GM23338 (cell line): Measurements from ENCODE around the gene SASH1. TPM values are rescaled to one million over a fixed set of nuclear protein-coding genes. Genes with fewer than 3 reads are reported as not detected.
A peak's percentile ranks its signal among the peaks of the same experiment; 100 is the strongest.

Experiments
- ATAC-seq: fragments of 200-7000 bp; cut with Tn5 transposase; 3 replicates; pipeline ENCODE4 v1.9.1; 2020
- DNase-seq: peaks from one replicate; pipeline ENCODE4 v3.0.0-alpha.2; 2015; ENCODE audit warnings: low spot score
- H2AFZ ChIP-seq: fragments of 200-600 bp; sonication (generic); 2 replicates; pipeline ENCODE4 v1.8.0; 2016; ENCODE audit warnings: antibody characterized with exemption, mild to moderate bottlenecking, moderate library complexity
- H3F3A ChIP-seq: fragments of 200-600 bp; sonication (generic); replicated peaks from 2 replicates; pipeline ENCODE4 v1.8.0; 2017; ENCODE audit warnings: antibody characterized with exemption, mixed run types, low read depth
- H3K27ac ChIP-seq: fragments of 200-600 bp; sonication (generic); 2 replicates; pipeline ENCODE4 v1.6.1; 2016; ENCODE audit warnings: low read depth
- H3K27me3 ChIP-seq: fragments of 200-600 bp; sonication (generic); 2 replicates; pipeline ENCODE4 v1.8.0; 2016; ENCODE audit warnings: mild to moderate bottlenecking, mixed run types, moderate library complexity; ENCODE audit not compliant: insufficient read depth
- H3K36me3 ChIP-seq: fragments of 200-600 bp; sonication (generic); 2 replicates; pipeline ENCODE4 v1.8.0; 2016; ENCODE audit warnings: mild to moderate bottlenecking; ENCODE audit not compliant: insufficient read depth
- H3K4me1 ChIP-seq: fragments of 200-600 bp; sonication (generic); 2 replicates; pipeline ENCODE4 v1.8.0; 2016; ENCODE audit warnings: mild to moderate bottlenecking, moderate library complexity; ENCODE audit not compliant: insufficient read depth
- H3K4me2 ChIP-seq: fragments of 200-600 bp; sonication (generic); 2 replicates; pipeline ENCODE4 v1.7.1; 2017; ENCODE audit warnings: mixed run types
- H3K4me3 ChIP-seq: fragments of 200-600 bp; sonication (generic); 2 replicates; pipeline ENCODE4 v1.6.1; 2016; ENCODE audit warnings: mixed run types
- H3K79me2 ChIP-seq: fragments of 200-600 bp; sonication (generic); replicated peaks from 2 replicates; pipeline ENCODE4 v1.8.0; 2017; ENCODE audit warnings: mild to moderate bottlenecking; ENCODE audit not compliant: insufficient read depth
- H3K9me2 ChIP-seq: fragments of 200-600 bp; sonication (generic); 2 replicates; pipeline ENCODE4 v1.8.0; 2017; ENCODE audit not compliant: insufficient read depth
- H4K20me1 ChIP-seq: fragments of 200-600 bp; sonication (generic); replicated peaks from 2 replicates; pipeline ENCODE4 v1.8.0; 2017; ENCODE audit warnings: mild to moderate bottlenecking; ENCODE audit not compliant: insufficient read depth
- H3K27ac Mint-ChIP-seq: 2 replicates; pipeline ENCODE4 v1.8.0; 2020; ENCODE audit warnings: inconsistent platforms, mild to moderate bottlenecking, moderate library complexity, mixed read lengths
- H3K27me3 Mint-ChIP-seq: 3 replicates; pipeline ENCODE4 v1.8.0; 2022; ENCODE audit warnings: low read depth, mild to moderate bottlenecking, moderate library complexity, mixed read lengths, inconsistent platforms; ENCODE audit not compliant: insufficient read depth, poor library complexity
- H3K36me3 Mint-ChIP-seq: 3 replicates; pipeline ENCODE4 v1.8.0; 2021; ENCODE audit warnings: low read depth, mild to moderate bottlenecking, inconsistent platforms, moderate library complexity, mixed read lengths
- H3K4me1 Mint-ChIP-seq: 3 replicates; pipeline ENCODE4 v1.8.0; 2020; ENCODE audit warnings: mild to moderate bottlenecking, inconsistent platforms, mixed read lengths
- H3K4me3 Mint-ChIP-seq: 3 replicates; pipeline ENCODE4 v1.8.0; 2021; ENCODE audit warnings: moderate library complexity, mild to moderate bottlenecking, inconsistent platforms, mixed read lengths
- H3K9me3 Mint-ChIP-seq: 3 replicates; pipeline ENCODE4 v1.8.0; 2020; ENCODE audit warnings: moderate library complexity, mild to moderate bottlenecking, inconsistent platforms, mixed read lengths
- CREB1 ChIP-seq: fragments of 250-450 bp; sonication (Bioruptor Pico); IDR thresholded peaks from 2 replicates; pipeline ENCODE4 v1.5.0; 2020; ENCODE audit warnings: low read depth, mild to moderate bottlenecking, moderate library complexity
- EZH2 ChIP-seq: fragments of 200-600 bp; sonication (generic); IDR thresholded peaks from one replicate; pipeline ENCODE4 v1.8.0; 2017; ENCODE audit warnings: antibody characterized with exemption, mild to moderate bottlenecking, low read depth; ENCODE audit not compliant: unreplicated experiment
- EZH2phosphoT487 ChIP-seq: fragments of 200-600 bp; sonication (generic); IDR thresholded peaks from one replicate; pipeline ENCODE4 v1.8.1; 2018; ENCODE audit warnings: antibody characterized with exemption; ENCODE audit not compliant: unreplicated experiment
- JUNB ChIP-seq: IDR thresholded peaks from one replicate; pipeline ENCODE4 v1.6.1; 2016; ENCODE audit warnings: antibody characterized with exemption; ENCODE audit not compliant: unreplicated experiment
- NANOG ChIP-seq: IDR thresholded peaks from 2 replicates; pipeline ENCODE4 v1.6.1; 2016; ENCODE audit warnings: antibody characterized with exemption, borderline replicate concordance
- POLR2AphosphoS5 ChIP-seq: IDR thresholded peaks from 2 replicates; pipeline ENCODE4 v1.6.1; 2016; ENCODE audit warnings: antibody characterized with exemption, low read depth
- STAT1 ChIP-seq: IDR thresholded peaks from one replicate; pipeline ENCODE4 v1.6.1; 2016; ENCODE audit warnings: antibody characterized with exemption; ENCODE audit not compliant: unreplicated experiment
- ZNF114 ChIP-seq: fragments of 250-450 bp; sonication (Bioruptor Pico); IDR thresholded peaks from 2 replicates; pipeline ENCODE4 v1.5.0; 2020; ENCODE audit warnings: mild to moderate bottlenecking, moderate library complexity
- ZNF331 ChIP-seq: fragments of 250-450 bp; sonication (Bioruptor Pico); IDR thresholded peaks from 2 replicates; pipeline ENCODE4 v1.5.0; 2020; ENCODE audit warnings: low read depth, mild to moderate bottlenecking, moderate library complexity
- polyA plus RNA-seq: library from polyadenylated mRNA; unstranded; fragments of >200 nt; fragmentation: Nextera tagmentation; extraction: Ambion mirVana; gene quantifications from 2 replicates; pipeline ENCODE4 v1.2.1, GENCODE V29; 2016
- total RNA-seq: library from RNA; depleted of rRNA; stranded (reverse); fragments of >200 nt; shearing (Covaris generic); gene quantifications from 2 replicates; pipeline ENCODE4 v1.2.3, GENCODE V29; 2014
- TF ChIP-seq, protein P1 (sequence below): IDR thresholded peaks from one replicate; pipeline ENCODE4 v1.6.1; 2018; ENCODE audit warnings: antibody characterized with exemption; ENCODE audit not compliant: unreplicated experiment
- TF ChIP-seq, protein P2 (sequence below): IDR thresholded peaks from 2 replicates; pipeline ENCODE4 v1.6.1; 2016; ENCODE audit warnings: antibody characterized with exemption
- TF ChIP-seq, protein P3 (sequence below), 2 experiments: fragments of 200-600 bp in 1 of 2; sonication (generic) in 1 of 2; conservative IDR thresholded peaks; 2 replicates each; pipeline versions ENCODE4 v1.5.1 to v1.6.1; 2016 to 2017; ENCODE audit warnings: antibody characterized with exemption in 2 of 2, low read depth in 2 of 2, mild to moderate bottlenecking in 2 of 2, moderate library complexity in 1 of 2
- TF ChIP-seq, protein P4 (sequence below): fragments of 250-450 bp; sonication (Bioruptor Pico); IDR thresholded peaks from 2 replicates; pipeline ENCODE4 v1.5.0; 2020; ENCODE audit warnings: mild to moderate bottlenecking, moderate library complexity

The SASH1 gene
- total and polyA plus RNA-seq, 2 experiments from 2014 or later, result 8.2 to 30.2 TPM

DNA sequence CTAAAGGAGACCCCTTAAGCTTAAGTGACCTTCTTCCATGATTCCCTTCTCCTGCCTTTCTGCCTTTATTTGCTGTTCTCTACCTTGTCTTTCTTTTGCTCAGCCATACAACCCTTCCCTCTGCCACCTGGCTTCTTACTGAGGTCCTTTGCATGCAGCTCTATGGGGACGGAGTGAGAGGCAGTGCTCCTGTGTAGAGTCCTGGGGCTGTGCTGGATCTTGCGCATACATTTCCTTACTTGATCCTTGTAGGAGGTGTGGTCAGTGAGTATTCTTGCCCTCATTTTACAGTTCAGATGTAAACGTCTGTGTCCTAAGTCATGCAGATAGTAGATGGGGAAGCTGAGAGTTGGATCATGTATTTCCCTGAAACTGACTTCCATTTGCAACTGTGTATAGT, 5.7 kb downstream of the SASH1 start:
- H3K36me3 Mint-ChIP-seq, result peaks cover 6% of the 10 kb centered on the region; the same call in 2 of the 3 replicates
- ATAC-seq, result peak; percentile 73
- Histone ChIP-seq H3K27ac (no peak overlapping the region), H3K9me2 (no peaks in the 10 kb centered on the region), H3K36me3 (no peaks in the 10 kb centered on the region), H3K4me2 (peak overlapping the region; percentile 63), H3K79me2 (peaks cover 77% of the 10 kb centered on the region), H3K27me3 (peaks cover 10% of the 10 kb centered on the region; the same call in 1 of the 2 replicates), H3K4me3 (peak overlapping the region; percentile 31), H3F3A (no peaks in the 10 kb centered on the region), H2AFZ (no peak overlapping the region), H3K4me1 (peaks cover 69% of the 10 kb centered on the region), H4K20me1 (no peaks in the 10 kb centered on the region)
- peak overlapping the region; percentile 24 for H3K4me3 Mint-ChIP-seq
- H3K27ac Mint-ChIP-seq, result peak overlapping the region; percentile 50
- TF ChIP-seq, protein P1, sequence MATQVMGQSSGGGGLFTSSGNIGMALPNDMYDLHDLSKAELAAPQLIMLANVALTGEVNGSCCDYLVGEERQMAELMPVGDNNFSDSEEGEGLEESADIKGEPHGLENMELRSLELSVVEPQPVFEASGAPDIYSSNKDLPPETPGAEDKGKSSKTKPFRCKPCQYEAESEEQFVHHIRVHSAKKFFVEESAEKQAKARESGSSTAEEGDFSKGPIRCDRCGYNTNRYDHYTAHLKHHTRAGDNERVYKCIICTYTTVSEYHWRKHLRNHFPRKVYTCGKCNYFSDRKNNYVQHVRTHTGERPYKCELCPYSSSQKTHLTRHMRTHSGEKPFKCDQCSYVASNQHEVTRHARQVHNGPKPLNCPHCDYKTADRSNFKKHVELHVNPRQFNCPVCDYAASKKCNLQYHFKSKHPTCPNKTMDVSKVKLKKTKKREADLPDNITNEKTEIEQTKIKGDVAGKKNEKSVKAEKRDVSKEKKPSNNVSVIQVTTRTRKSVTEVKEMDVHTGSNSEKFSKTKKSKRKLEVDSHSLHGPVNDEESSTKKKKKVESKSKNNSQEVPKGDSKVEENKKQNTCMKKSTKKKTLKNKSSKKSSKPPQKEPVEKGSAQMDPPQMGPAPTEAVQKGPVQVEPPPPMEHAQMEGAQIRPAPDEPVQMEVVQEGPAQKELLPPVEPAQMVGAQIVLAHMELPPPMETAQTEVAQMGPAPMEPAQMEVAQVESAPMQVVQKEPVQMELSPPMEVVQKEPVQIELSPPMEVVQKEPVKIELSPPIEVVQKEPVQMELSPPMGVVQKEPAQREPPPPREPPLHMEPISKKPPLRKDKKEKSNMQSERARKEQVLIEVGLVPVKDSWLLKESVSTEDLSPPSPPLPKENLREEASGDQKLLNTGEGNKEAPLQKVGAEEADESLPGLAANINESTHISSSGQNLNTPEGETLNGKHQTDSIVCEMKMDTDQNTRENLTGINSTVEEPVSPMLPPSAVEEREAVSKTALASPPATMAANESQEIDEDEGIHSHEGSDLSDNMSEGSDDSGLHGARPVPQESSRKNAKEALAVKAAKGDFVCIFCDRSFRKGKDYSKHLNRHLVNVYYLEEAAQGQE, result no peak
- TF ChIP-seq JUNB, result no peak
- no peak for TF ChIP-seq NANOG
- no peak for TF ChIP-seq ZNF331 (CRISPR knock-in tag)
- TF ChIP-seq, protein P2, sequence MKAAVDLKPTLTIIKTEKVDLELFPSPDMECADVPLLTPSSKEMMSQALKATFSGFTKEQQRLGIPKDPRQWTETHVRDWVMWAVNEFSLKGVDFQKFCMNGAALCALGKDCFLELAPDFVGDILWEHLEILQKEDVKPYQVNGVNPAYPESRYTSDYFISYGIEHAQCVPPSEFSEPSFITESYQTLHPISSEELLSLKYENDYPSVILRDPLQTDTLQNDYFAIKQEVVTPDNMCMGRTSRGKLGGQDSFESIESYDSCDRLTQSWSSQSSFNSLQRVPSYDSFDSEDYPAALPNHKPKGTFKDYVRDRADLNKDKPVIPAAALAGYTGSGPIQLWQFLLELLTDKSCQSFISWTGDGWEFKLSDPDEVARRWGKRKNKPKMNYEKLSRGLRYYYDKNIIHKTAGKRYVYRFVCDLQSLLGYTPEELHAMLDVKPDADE, result no peak
- TF ChIP-seq ZNF114 (CRISPR knock-in tag), result no peak
- no peak for TF ChIP-seq POLR2AphosphoS5
- no peak for TF ChIP-seq EZH2
- no peak for TF ChIP-seq CREB1 (CRISPR knock-in tag)
- TF ChIP-seq STAT1, result no peak
- TF ChIP-seq, protein P3, sequence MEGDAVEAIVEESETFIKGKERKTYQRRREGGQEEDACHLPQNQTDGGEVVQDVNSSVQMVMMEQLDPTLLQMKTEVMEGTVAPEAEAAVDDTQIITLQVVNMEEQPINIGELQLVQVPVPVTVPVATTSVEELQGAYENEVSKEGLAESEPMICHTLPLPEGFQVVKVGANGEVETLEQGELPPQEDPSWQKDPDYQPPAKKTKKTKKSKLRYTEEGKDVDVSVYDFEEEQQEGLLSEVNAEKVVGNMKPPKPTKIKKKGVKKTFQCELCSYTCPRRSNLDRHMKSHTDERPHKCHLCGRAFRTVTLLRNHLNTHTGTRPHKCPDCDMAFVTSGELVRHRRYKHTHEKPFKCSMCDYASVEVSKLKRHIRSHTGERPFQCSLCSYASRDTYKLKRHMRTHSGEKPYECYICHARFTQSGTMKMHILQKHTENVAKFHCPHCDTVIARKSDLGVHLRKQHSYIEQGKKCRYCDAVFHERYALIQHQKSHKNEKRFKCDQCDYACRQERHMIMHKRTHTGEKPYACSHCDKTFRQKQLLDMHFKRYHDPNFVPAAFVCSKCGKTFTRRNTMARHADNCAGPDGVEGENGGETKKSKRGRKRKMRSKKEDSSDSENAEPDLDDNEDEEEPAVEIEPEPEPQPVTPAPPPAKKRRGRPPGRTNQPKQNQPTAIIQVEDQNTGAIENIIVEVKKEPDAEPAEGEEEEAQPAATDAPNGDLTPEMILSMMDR (conservative IDR thresholded peaks at IDR 0.05; ENCODE audit: low read depth in 2 of 2), result no peak
- TF ChIP-seq, protein P4, sequence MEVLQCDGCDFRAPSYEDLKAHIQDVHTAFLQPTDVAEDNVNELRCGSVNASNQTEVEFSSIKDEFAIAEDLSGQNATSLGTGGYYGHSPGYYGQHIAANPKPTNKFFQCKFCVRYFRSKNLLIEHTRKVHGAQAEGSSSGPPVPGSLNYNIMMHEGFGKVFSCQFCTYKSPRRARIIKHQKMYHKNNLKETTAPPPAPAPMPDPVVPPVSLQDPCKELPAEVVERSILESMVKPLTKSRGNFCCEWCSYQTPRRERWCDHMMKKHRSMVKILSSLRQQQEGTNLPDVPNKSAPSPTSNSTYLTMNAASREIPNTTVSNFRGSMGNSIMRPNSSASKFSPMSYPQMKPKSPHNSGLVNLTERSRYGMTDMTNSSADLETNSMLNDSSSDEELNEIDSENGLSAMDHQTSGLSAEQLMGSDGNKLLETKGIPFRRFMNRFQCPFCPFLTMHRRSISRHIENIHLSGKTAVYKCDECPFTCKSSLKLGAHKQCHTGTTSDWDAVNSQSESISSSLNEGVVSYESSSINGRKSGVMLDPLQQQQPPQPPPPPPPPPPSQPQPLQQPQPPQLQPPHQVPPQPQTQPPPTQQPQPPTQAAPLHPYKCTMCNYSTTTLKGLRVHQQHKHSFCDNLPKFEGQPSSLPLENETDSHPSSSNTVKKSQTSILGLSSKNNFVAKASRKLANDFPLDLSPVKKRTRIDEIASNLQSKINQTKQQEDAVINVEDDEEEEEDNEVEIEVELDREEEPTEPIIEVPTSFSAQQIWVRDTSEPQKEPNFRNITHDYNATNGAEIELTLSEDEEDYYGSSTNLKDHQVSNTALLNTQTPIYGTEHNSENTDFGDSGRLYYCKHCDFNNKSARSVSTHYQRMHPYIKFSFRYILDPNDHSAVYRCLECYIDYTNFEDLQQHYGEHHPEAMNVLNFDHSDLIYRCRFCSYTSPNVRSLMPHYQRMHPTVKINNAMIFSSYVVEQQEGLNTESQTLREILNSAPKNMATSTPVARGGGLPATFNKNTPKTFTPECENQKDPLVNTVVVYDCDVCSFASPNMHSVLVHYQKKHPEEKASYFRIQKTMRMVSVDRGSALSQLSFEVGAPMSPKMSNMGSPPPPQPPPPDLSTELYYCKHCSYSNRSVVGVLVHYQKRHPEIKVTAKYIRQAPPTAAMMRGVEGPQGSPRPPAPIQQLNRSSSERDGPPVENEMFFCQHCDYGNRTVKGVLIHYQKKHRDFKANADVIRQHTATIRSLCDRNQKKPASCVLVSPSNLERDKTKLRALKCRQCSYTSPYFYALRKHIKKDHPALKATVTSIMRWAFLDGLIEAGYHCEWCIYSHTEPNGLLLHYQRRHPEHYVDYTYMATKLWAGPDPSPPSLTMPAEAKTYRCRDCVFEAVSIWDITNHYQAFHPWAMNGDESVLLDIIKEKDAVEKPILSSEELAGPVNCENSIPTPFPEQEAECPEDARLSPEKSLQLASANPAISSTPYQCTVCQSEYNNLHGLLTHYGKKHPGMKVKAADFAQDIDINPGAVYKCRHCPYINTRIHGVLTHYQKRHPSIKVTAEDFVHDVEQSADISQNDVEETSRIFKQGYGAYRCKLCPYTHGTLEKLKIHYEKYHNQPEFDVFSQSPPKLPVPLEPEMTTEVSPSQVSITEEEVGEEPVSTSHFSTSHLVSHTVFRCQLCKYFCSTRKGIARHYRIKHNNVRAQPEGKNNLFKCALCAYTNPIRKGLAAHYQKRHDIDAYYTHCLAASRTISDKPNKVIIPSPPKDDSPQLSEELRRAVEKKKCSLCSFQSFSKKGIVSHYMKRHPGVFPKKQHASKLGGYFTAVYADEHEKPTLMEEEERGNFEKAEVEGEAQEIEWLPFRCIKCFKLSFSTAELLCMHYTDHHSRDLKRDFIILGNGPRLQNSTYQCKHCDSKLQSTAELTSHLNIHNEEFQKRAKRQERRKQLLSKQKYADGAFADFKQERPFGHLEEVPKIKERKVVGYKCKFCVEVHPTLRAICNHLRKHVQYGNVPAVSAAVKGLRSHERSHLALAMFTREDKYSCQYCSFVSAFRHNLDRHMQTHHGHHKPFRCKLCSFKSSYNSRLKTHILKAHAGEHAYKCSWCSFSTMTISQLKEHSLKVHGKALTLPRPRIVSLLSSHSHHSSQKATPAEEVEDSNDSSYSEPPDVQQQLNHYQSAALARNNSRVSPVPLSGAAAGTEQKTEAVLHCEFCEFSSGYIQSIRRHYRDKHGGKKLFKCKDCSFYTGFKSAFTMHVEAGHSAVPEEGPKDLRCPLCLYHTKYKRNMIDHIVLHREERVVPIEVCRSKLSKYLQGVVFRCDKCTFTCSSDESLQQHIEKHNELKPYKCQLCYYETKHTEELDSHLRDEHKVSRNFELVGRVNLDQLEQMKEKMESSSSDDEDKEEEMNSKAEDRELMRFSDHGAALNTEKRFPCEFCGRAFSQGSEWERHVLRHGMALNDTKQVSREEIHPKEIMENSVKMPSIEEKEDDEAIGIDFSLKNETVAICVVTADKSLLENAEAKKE (CRISPR knock-in tag), result no peak
- no peak for TF ChIP-seq EZH2phosphoT487
- DNase-seq, result peak; percentile 41
- no peaks in the 10 kb centered on the region for H3K9me3 Mint-ChIP-seq
- peaks cover 10% of the 10 kb centered on the region for H3K27me3 Mint-ChIP-seq
- H3K4me1 Mint-ChIP-seq, result peaks cover 67% of the 10 kb centered on the region
